Subcutaneous adipose tissue (tissue), 4 donors: Measurements from ENCODE around the gene COA5. TPM values are rescaled to one million over a fixed set of nuclear protein-coding genes. Genes with fewer than 3 reads are reported as not detected.

Source experiments
- CTCF ChIP-seq: fragments of 450-650 bp; IDR thresholded peaks from one replicate; pipeline ENCODE4 v1.5.1; 2016; ENCODE audit warnings: low read depth, mild to moderate bottlenecking, control low read depth, antibody characterized with exemption, moderate library complexity
- total RNA-seq, 4 donors: library from RNA; depleted of rRNA; stranded (reverse); fragments of >200 nt; gene quantifications; one replicate each; pipeline ENCODE4 v1.1.0, GENCODE V29; 2016

COA5 gene
- total RNA-seq, 4 donors from 2014 or later = 33.1 to 48.7 (median 37.6) TPM

GRCh38 chr2:98648451-98648850, 40.1 kb upstream of the COA5 start:
- no peak for TF ChIP-seq CTCF

GRCh38 chr2:98647636-98648035, 39.3 kb upstream of the COA5 start:
- no peak for TF ChIP-seq CTCF

GRCh38 chr2:98643496-98644100, 35.3 kb upstream of the COA5 start:
- TF ChIP-seq CTCF = no peak

GRCh38 chr2:98637401-98638147, 29.3 kb upstream of the COA5 start:
- TF ChIP-seq CTCF = no peak

GRCh38 chr2:98634406-98635092, 26.2 kb upstream of the COA5 start:
- TF ChIP-seq CTCF = no peak

GRCh38 chr2:98632351-98632750, 24.0 kb upstream of the COA5 start:
- no peak for TF ChIP-seq CTCF

- no peak for TF ChIP-seq CTCF
These were observed 15.3 kb upstream of the COA5 start for GRCh38 chr2:98623657-98624056.
